Glutamatergic neuron (in vitro differentiated cells): ENCODE measurements around the gene SLC25A41. TPM values are rescaled to one million over a fixed set of nuclear protein-coding genes. Genes with fewer than 3 reads are reported as not detected.

ENCODE experiments used
- DNase-seq: peaks from one replicate; pipeline ENCODE4 v3.0.0; 2022
- H3K27ac Mint-ChIP-seq: one replicate; pipeline ENCODE4 v1.8.0; 2020; ENCODE audit warnings: mild to moderate bottlenecking, mixed read lengths, inconsistent platforms; ENCODE audit not compliant: unreplicated experiment
- H3K27me3 Mint-ChIP-seq: one replicate; pipeline ENCODE4 v1.8.0; 2020; ENCODE audit warnings: mild to moderate bottlenecking, moderate library complexity, mixed read lengths, inconsistent platforms; ENCODE audit not compliant: unreplicated experiment
- H3K36me3 Mint-ChIP-seq: one replicate; pipeline ENCODE4 v1.8.0; 2020; ENCODE audit warnings: mild to moderate bottlenecking, mixed read lengths, inconsistent platforms; ENCODE audit not compliant: unreplicated experiment
- H3K4me1 Mint-ChIP-seq: one replicate; pipeline ENCODE4 v1.8.0; 2020; ENCODE audit warnings: mild to moderate bottlenecking, low read depth, mixed read lengths, inconsistent platforms; ENCODE audit not compliant: unreplicated experiment
- H3K4me3 Mint-ChIP-seq: one replicate; pipeline ENCODE4 v1.8.0; 2020; ENCODE audit warnings: mild to moderate bottlenecking, mixed read lengths, inconsistent platforms; ENCODE audit not compliant: unreplicated experiment
- H3K9me3 Mint-ChIP-seq: one replicate; pipeline ENCODE4 v1.8.0; 2020; ENCODE audit warnings: mild to moderate bottlenecking, moderate library complexity, mixed read lengths, inconsistent platforms; ENCODE audit not compliant: unreplicated experiment
- CTCF ChIP-seq: fragments of 200-600 bp; sonication (generic); IDR thresholded peaks from one replicate; pipeline ENCODE4 v1.5.0; 2021; ENCODE audit not compliant: partially characterized antibody, unreplicated experiment
- total RNA-seq: library from RNA; stranded (reverse); fragmentation: NEBNext Ultra II Directional; extraction: Animal tissue kit (Norgen Biotek cat#: 25700); gene quantifications from one replicate; pipeline ENCODE4 v1.2.1, GENCODE V29; 2021; ENCODE audit not compliant: unreplicated experiment

The SLC25A41 gene
- total RNA-seq, 1 donor from 2014 or later, result 0.29 TPM

- H3K9me3 Mint-ChIP-seq, result peaks cover 5% of the 10 kb centered on the region
- H3K27me3 Mint-ChIP-seq, result peaks cover 12% of the 10 kb centered on the region
- TF ChIP-seq CTCF, result no peak
Observed at GRCh38 chr19:6467384-6467783, 33.8 kb upstream of the SLC25A41 start.

GRCh38 chr19:6466526-6467248 is 33.1 kb upstream of the SLC25A41 start:
- no peak for DNase-seq
- peaks cover 12% of the 10 kb centered on the region for H3K27me3 Mint-ChIP-seq
- H3K27ac Mint-ChIP-seq, result no peak overlapping the region
- TF ChIP-seq CTCF, result no peak
- no peaks in the 10 kb centered on the region for H3K4me1 Mint-ChIP-seq
- no peak overlapping the region for H3K4me3 Mint-ChIP-seq
- H3K9me3 Mint-ChIP-seq, result peaks cover 5% of the 10 kb centered on the region
- no peaks in the 10 kb centered on the region for H3K36me3 Mint-ChIP-seq

More at GRCh38 chr19:6467384-6467783, 33.8 kb upstream of the SLC25A41 start:
- H3K36me3 Mint-ChIP-seq, result no peaks in the 10 kb centered on the region
- DNase-seq, result no peak
- no peak overlapping the region for H3K4me3 Mint-ChIP-seq
- no peak overlapping the region for H3K27ac Mint-ChIP-seq
- H3K4me1 Mint-ChIP-seq, result no peaks in the 10 kb centered on the region

GRCh38 chr19:6465663-6466062 is 32.1 kb upstream of the SLC25A41 start:
- Mint-ChIP-seq H3K9me3 (peaks cover 5% of the 10 kb centered on the region), H3K4me3 (no peak overlapping the region), H3K36me3 (no peaks in the 10 kb centered on the region), H3K27ac (no peak overlapping the region), H3K27me3 (peaks cover 12% of the 10 kb centered on the region), H3K4me1 (no peaks in the 10 kb centered on the region)
- no peak for DNase-seq
- TF ChIP-seq CTCF, result no peak

- Mint-ChIP-seq H3K36me3 (no peaks in the 10 kb centered on the region), H3K4me3 (peak overlapping the region; percentile 40), H3K9me3 (peaks cover 6% of the 10 kb centered on the region), H3K27ac (no peak overlapping the region), H3K4me1 (no peaks in the 10 kb centered on the region), H3K27me3 (peaks cover 12% of the 10 kb centered on the region)
- DNase-seq, result no peak
- TF ChIP-seq CTCF, result no peak
Observed at GRCh38 chr19:6465006-6465405, 31.4 kb upstream of the SLC25A41 start.

- Mint-ChIP-seq H3K9me3 (peaks cover 5% of the 10 kb centered on the region), H3K27ac (no peak within 1 kb of the TSS), H3K4me3 (peak within 1 kb of the TSS; percentile 40), H3K36me3 (no peaks in the 10 kb centered on the region), H3K4me1 (no peaks in the 10 kb centered on the region), H3K27me3 (peaks cover 12% of the 10 kb centered on the region)
- no peak for DNase-seq
- no peak for TF ChIP-seq CTCF
Observed at GRCh38 chr19:6464070-6464873, 30.7 kb upstream of the SLC25A41 start, which contains the start of gene CRB3. TSS of gene CRB3 (plus strand) at chr19:6464271. CDS start at chr19:6464702, 431 bp downstream.
